H9 (cell line): ENCODE measurements around the gene SPATA1. TPM values are rescaled to one million over a fixed set of nuclear protein-coding genes. Genes with fewer than 3 reads are reported as not detected.

Experiments used
- DNase-seq: peaks from one replicate; pipeline ENCODE4 v3.0.0-alpha.2; 2017
- H2AFZ ChIP-seq: one replicate; pipeline ENCODE4 v1.6.1; 2013; ENCODE audit warnings: mild to moderate bottlenecking, low read length, control low read depth, moderate library complexity
- H2AK5ac ChIP-seq: 2 replicates; pipeline ENCODE4 v1.6.1; 2013; ENCODE audit warnings: low read length, control low read depth, mixed read lengths; ENCODE audit not compliant: insufficient read length
- H2BK120ac ChIP-seq: one replicate; pipeline ENCODE4 v1.6.1; 2013; ENCODE audit warnings: low read depth, mild to moderate bottlenecking, low read length, control low read depth, inconsistent platforms; ENCODE audit not compliant: poor library complexity, severe bottlenecking
- H2BK12ac ChIP-seq: 2 replicates; pipeline ENCODE4 v1.6.1; 2013; ENCODE audit warnings: low read length, control low read depth, mixed read lengths, low read depth; ENCODE audit not compliant: insufficient read length
- H2BK15ac ChIP-seq: 2 replicates; pipeline ENCODE4 v1.6.1; 2013; ENCODE audit warnings: low read depth, low read length, control low read depth
- H2BK20ac ChIP-seq: one replicate; pipeline ENCODE4 v1.6.1; 2013; ENCODE audit warnings: low read depth, mild to moderate bottlenecking, low read length, control low read depth, inconsistent platforms; ENCODE audit not compliant: poor library complexity, severe bottlenecking
- H2BK5ac ChIP-seq: 2 replicates; pipeline ENCODE4 v1.6.1; 2013; ENCODE audit warnings: low read length, control low read depth, mixed read lengths; ENCODE audit not compliant: insufficient read length
- H3K14ac ChIP-seq: 2 replicates; pipeline ENCODE4 v1.6.1; 2013; ENCODE audit warnings: low read length, control low read depth; ENCODE audit not compliant: insufficient read depth
- H3K18ac ChIP-seq: 2 replicates; pipeline ENCODE4 v1.6.1; 2013; ENCODE audit warnings: low read depth, mild to moderate bottlenecking, mixed read lengths, low read length, control low read depth; ENCODE audit not compliant: insufficient read length
- H3K23ac ChIP-seq: 2 replicates; pipeline ENCODE4 v1.6.1; 2013; ENCODE audit warnings: low read length, control low read depth, mixed read lengths, low read depth; ENCODE audit not compliant: insufficient read length
- H3K23me2 ChIP-seq: 2 replicates; pipeline ENCODE4 v1.6.1; 2013; ENCODE audit warnings: low read depth, mild to moderate bottlenecking, mixed read lengths, low read length, control low read depth; ENCODE audit not compliant: insufficient read length, poor library complexity, severe bottlenecking
- H3K27ac ChIP-seq: 2 replicates; pipeline ENCODE4 v1.5.1; 2013; ENCODE audit warnings: low read length, control low read depth, mixed read lengths, low read depth; ENCODE audit not compliant: insufficient read length
- H3K27me3 ChIP-seq: 2 replicates; pipeline ENCODE4 v1.6.1; 2013; ENCODE audit warnings: low read length, control low read depth, inconsistent platforms; ENCODE audit not compliant: insufficient read depth
- H3K4ac ChIP-seq: 2 replicates; pipeline ENCODE4 v1.6.1; 2013; ENCODE audit warnings: low read depth, mild to moderate bottlenecking, control low read depth, inconsistent platforms, low read length, moderate library complexity
- H3K4me1 ChIP-seq: 2 replicates; pipeline ENCODE4 v1.6.1; 2013; ENCODE audit warnings: low read length, control low read depth, inconsistent platforms; ENCODE audit not compliant: insufficient read depth
- H3K4me2 ChIP-seq: 2 replicates; pipeline ENCODE4 v1.6.1; 2013; ENCODE audit warnings: low read length, control low read depth, mixed read lengths; ENCODE audit not compliant: insufficient read length, insufficient read depth
- H3K56ac ChIP-seq: 2 replicates; pipeline ENCODE4 v1.6.1; 2013; ENCODE audit warnings: low read depth, mild to moderate bottlenecking, mixed read lengths, low read length, control low read depth; ENCODE audit not compliant: insufficient read length
- H3K79me1 ChIP-seq: 2 replicates; pipeline ENCODE4 v1.6.1; 2013; ENCODE audit warnings: low read depth, mild to moderate bottlenecking, moderate library complexity, low read length, control low read depth, inconsistent platforms; ENCODE audit not compliant: insufficient read depth, poor library complexity, severe bottlenecking
- H3K79me2 ChIP-seq: 2 replicates; pipeline ENCODE4 v1.6.1; 2013; ENCODE audit warnings: low read length, control low read depth, inconsistent platforms; ENCODE audit not compliant: insufficient read depth
- H3K9ac ChIP-seq: 2 replicates; pipeline ENCODE4 v1.6.1; 2013; ENCODE audit warnings: low read length, control low read depth, mixed read lengths; ENCODE audit not compliant: insufficient read length; ENCODE audit errors: extremely low read depth
- H3K9me3 ChIP-seq: one replicate; pipeline ENCODE4 v1.6.1; 2013; ENCODE audit warnings: low read depth, low read length, inconsistent platforms; ENCODE audit not compliant: control insufficient read depth
- H3T11ph ChIP-seq: one replicate; pipeline ENCODE4 v1.6.1; 2013; ENCODE audit warnings: mild to moderate bottlenecking, low read length, control low read depth, inconsistent platforms
- H4K20me1 ChIP-seq: one replicate; pipeline ENCODE4 v1.6.1; 2013; ENCODE audit not compliant: control insufficient read depth, insufficient read length, insufficient read depth
- H4K5ac ChIP-seq: 2 replicates; pipeline ENCODE4 v1.6.1; 2013; ENCODE audit warnings: low read depth, mild to moderate bottlenecking, mixed read lengths, low read length, control low read depth; ENCODE audit not compliant: insufficient read length
- H4K8ac ChIP-seq: replicated peaks from 2 replicates; pipeline ENCODE4 v1.6.1; 2013; ENCODE audit warnings: low read length, control low read depth, mixed read lengths, low read depth; ENCODE audit not compliant: insufficient read length
- H4K91ac ChIP-seq: 2 replicates; pipeline ENCODE4 v1.6.1; 2013; ENCODE audit warnings: low read depth, mild to moderate bottlenecking, moderate library complexity, mixed read lengths, low read length, control low read depth; ENCODE audit not compliant: insufficient read length
- H3K27ac Mint-ChIP-seq, 3 experiments: 2 replicates in 2 of 3; 3 replicates in 1 of 3; pipeline ENCODE4 v1.8.0; 2020 to 2021; ENCODE audit warnings: mixed read lengths in 3 of 3, mild to moderate bottlenecking in 1 of 3, moderate library complexity in 1 of 3
- H3K27me3 Mint-ChIP-seq: 2 replicates; pipeline ENCODE4 v1.8.0; 2021; ENCODE audit warnings: low read depth, mild to moderate bottlenecking, moderate library complexity, mixed read lengths
- H3K36me3 Mint-ChIP-seq, 3 experiments: 2 replicates in 2 of 3; 3 replicates in 1 of 3; pipeline ENCODE4 v1.8.0; 2020 to 2021; ENCODE audit warnings: low read depth in 3 of 3, mixed read lengths in 3 of 3; ENCODE audit not compliant: insufficient read depth in 1 of 3
- H3K4me1 Mint-ChIP-seq, 2 experiments: 2 replicates each; pipeline ENCODE4 v1.8.0; 2020; ENCODE audit warnings: mixed read lengths in 2 of 2
- H3K4me3 Mint-ChIP-seq, 2 experiments: 2 replicates in 1 of 2; 3 replicates in 1 of 2; pipeline ENCODE4 v1.8.0; 2020 to 2021; ENCODE audit warnings: mild to moderate bottlenecking in 2 of 2, mixed read lengths in 2 of 2, moderate library complexity in 1 of 2
- H3K9me3 Mint-ChIP-seq, 2 experiments: 2 replicates in 1 of 2; 3 replicates in 1 of 2; pipeline ENCODE4 v1.8.0; 2020; ENCODE audit warnings: mild to moderate bottlenecking in 2 of 2, mixed read lengths in 2 of 2, moderate library complexity in 1 of 2
- CTCF ChIP-seq: fragments of 200-600 bp; sonication (generic); conservative IDR thresholded peaks from 3 replicates; pipeline ENCODE4 v1.8.0; 2021; ENCODE audit warnings: antibody characterized with exemption, mild to moderate bottlenecking
- WGBS: extraction: QIAGEN DNeasy Blood & Tissue Kit; methylation state at CpG from one replicate; pipeline ENCODE4 v1.1.7; 2013; ENCODE audit warnings: missing lambda C conversion rate, low lambda C conversion rate, mixed read lengths; ENCODE audit not compliant: insufficient read length; ENCODE audit errors: extremely low coverage; 5-methylcytosine and 5-hydroxymethylcytosine counted together
- total RNA-seq: library from RNA; stranded (reverse); gene quantifications from 2 replicates; pipeline ENCODE4 v1.2.1, GENCODE V29; 2021

The SPATA1 gene
- total RNA-seq, 1 experiment from 2014 or later: not detected

GRCh38 chr1:84573967-84574842 is 68.0 kb downstream of the SPATA1 start, which contains the start of gene CTBS:
Gene CTBS, minus strand, starts transcription at chr1:84574440. Its CDS starts 25 bp downstream, at chr1:84574415.
- Histone ChIP-seq H3K9me3 (no peaks in the 10 kb centered on the region), H3K18ac (peak within 1 kb of the TSS; percentile 63), H4K20me1 (no peaks in the 10 kb centered on the region), H3K4me1 (peaks cover 3% of the 10 kb centered on the region; the same call in 1 of the 2 replicates), H3K23ac (no peak within 1 kb of the TSS), H2BK12ac (no peak within 1 kb of the TSS), H4K5ac (no peak within 1 kb of the TSS), H2BK5ac (no peak within 1 kb of the TSS), H3K27me3 (no peaks in the 10 kb centered on the region), H3K4me2 (peak within 1 kb of the TSS; percentile 76), H2BK15ac (no peak within 1 kb of the TSS), H3K14ac (peak within 1 kb of the TSS; percentile 96), H2BK120ac (no peak within 1 kb of the TSS), H3K9ac (peak within 1 kb of the TSS; percentile 74), H3K23me2 (peaks cover 5% of the 10 kb centered on the region), H3K79me1 (no peaks in the 10 kb centered on the region), H2AK5ac (no peak within 1 kb of the TSS), H3K27ac (peak within 1 kb of the TSS; percentile 53), H3K79me2 (no peaks in the 10 kb centered on the region), H4K91ac (no peak within 1 kb of the TSS), H3K56ac (no peak within 1 kb of the TSS), H3T11ph (no peak within 1 kb of the TSS), H3K4ac (no peak within 1 kb of the TSS), H2AFZ (peak within 1 kb of the TSS; percentile 2), H4K8ac (no peak within 1 kb of the TSS), H2BK20ac (no peak within 1 kb of the TSS)
- no peak for TF ChIP-seq CTCF
- WGBS: no CpG with 5 or more reads among the region's 67 CpGs
- peak; percentile 90 for DNase-seq
- Mint-ChIP-seq H3K27ac (peak within 1 kb of the TSS; percentile 95 to 100 (median 96)), H3K27me3 (peaks cover 18% of the 10 kb centered on the region), H3K9me3 (no peaks in the 10 kb centered on the region), H3K36me3 (peaks cover 0 to 5% (median 4%) of the 10 kb centered on the region in 3 experiments; a peak in 3 of 7 replicates), H3K4me1 (peaks cover 36 to 37% of the 10 kb centered on the region in 2 experiments), H3K4me3 (peak within 1 kb of the TSS; percentile 79 to 93)
